Bronchus fibroblast of lung (primary cell): ENCODE results near the gene BTNL8. TPM values are rescaled to one million over a fixed set of nuclear protein-coding genes. Genes with fewer than 3 reads are reported as not detected.

Experiments
- total RNA-seq: library from RNA; depleted of rRNA; stranded (reverse); fragments of >200 nt; gene quantifications from 2 replicates; pipeline ENCODE4 v1.2.3, GENCODE V29; 2015

The BTNL8 gene
- not detected in 2 replicates for total RNA-seq

GRCh38 chr5:180898621-180899246 is at the start of gene BTNL8:
Gene BTNL8 (plus strand): TSS chr5:180899159. CDS start chr5:180899311, 152 bp downstream.

GRCh38 chr5:180860887-180861822 is 37.8 kb upstream of the BTNL8 start, which contains the start of gene ZFP62:
Gene ZFP62 (minus strand): TSS chr5:180861276. CDS start chr5:180861219, 57 bp downstream.

GRCh38 chr5:180988592-180988991 is 89.6 kb downstream of the BTNL8 start, which contains the start of gene BTNL3:
Gene BTNL3 (plus strand): TSS chr5:180988846. CDS start chr5:180989029, 183 bp downstream.

Other genes with a start within 250 kb of the BTNL8 start
- under 0.01 and 0.45 TPM in 2 replicates for gene FLT4, start 249.6 kb upstream of the BTNL8 start, total RNA-seq
- gene OR2Y1, start 159.1 kb upstream of the BTNL8 start, total RNA-seq, result not detected in 2 replicates
- gene MGAT1, start 96.4 kb upstream of the BTNL8 start, total RNA-seq, result 105 and 107 TPM in 2 replicates
- 11.3 and 12.5 TPM in 2 replicates for gene ZFP62, start 37.9 kb upstream of the BTNL8 start, total RNA-seq
- gene BTNL3, start 89.7 kb downstream of the BTNL8 start, total RNA-seq, result not detected in 2 replicates
- not detected in 2 replicates for gene BTNL9, start 141.1 kb downstream of the BTNL8 start, total RNA-seq
- not detected in 2 replicates for gene OR2V1, start 232.0 kb downstream of the BTNL8 start, total RNA-seq
- gene OR2V2, start 248.4 kb downstream of the BTNL8 start, total RNA-seq, result not detected in 2 replicates